Liver (tissue), 9 donors: ENCODE measurements around the gene SYNDIG1. TPM values are rescaled to one million over a fixed set of nuclear protein-coding genes. Genes with fewer than 3 reads are reported as not detected.

ENCODE experiments used
- DNase-seq: peaks from one replicate; pipeline ENCODE4 v3.0.0-alpha.2; 2017; ENCODE audit warnings: low spot score
- H3K27ac ChIP-seq, 2 donors: one replicate each; pipeline ENCODE4 v1.7.0; 2013; ENCODE audit warnings: inconsistent platforms in 2 of 2, low read length in 2 of 2, control low read depth in 1 of 2, low read depth in 1 of 2, mild to moderate bottlenecking in 1 of 2
- H3K27me3 ChIP-seq, 4 donors: one replicate each; pipeline versions ENCODE4 v1.6.1 to v1.7.0; 2013; ENCODE audit warnings: low read length in 3 of 4, inconsistent platforms in 1 of 4, mild to moderate bottlenecking in 1 of 4, moderate library complexity in 1 of 4; ENCODE audit not compliant: control insufficient read depth in 4 of 4, insufficient read depth in 4 of 4
- H3K36me3 ChIP-seq, 4 donors: one replicate each; pipeline versions ENCODE4 v1.6.1 to v1.7.0; 2013; ENCODE audit warnings: low read length in 3 of 4, mild to moderate bottlenecking in 3 of 4, low read depth in 1 of 4, moderate library complexity in 1 of 4; ENCODE audit not compliant: control insufficient read depth in 4 of 4, insufficient read depth in 3 of 4
- H3K4me1 ChIP-seq, 4 donors: one replicate each; pipeline versions ENCODE4 v1.6.1 to v1.7.0; 2013; ENCODE audit warnings: low read length in 3 of 4, mild to moderate bottlenecking in 3 of 4, moderate library complexity in 1 of 4; ENCODE audit not compliant: control insufficient read depth in 4 of 4, insufficient read depth in 4 of 4
- H3K4me3 ChIP-seq, 3 donors: one replicate each; pipeline versions ENCODE4 v1.6.1 to v1.7.0; 2013; ENCODE audit warnings: low read length in 3 of 3, control low read depth in 1 of 3, low read depth in 1 of 3, mild to moderate bottlenecking in 1 of 3
- H3K9ac ChIP-seq, 2 donors: one replicate each; pipeline ENCODE4 v1.7.0; 2013; ENCODE audit warnings: low read length in 2 of 2, mild to moderate bottlenecking in 2 of 2, moderate library complexity in 2 of 2, control low read depth in 1 of 2, low read depth in 1 of 2
- H3K9me3 ChIP-seq, 4 donors: one replicate each; pipeline versions ENCODE4 v1.6.1 to v1.7.0; 2013; ENCODE audit warnings: low read length in 3 of 4; ENCODE audit not compliant: control insufficient read depth in 4 of 4
- EGR1 ChIP-seq, 2 donors: IDR thresholded peaks; 2 replicates each; pipeline ENCODE4 v1.6.1; 2016 to 2018; ENCODE audit warnings: antibody characterized with exemption in 2 of 2, low read depth in 2 of 2
- FOXA1 ChIP-seq: IDR thresholded peaks from 2 replicates; pipeline ENCODE4 v1.6.1; 2016; ENCODE audit warnings: antibody characterized with exemption
- FOXA2 ChIP-seq: IDR thresholded peaks from 2 replicates; pipeline ENCODE4 v1.6.1; 2016; ENCODE audit warnings: antibody characterized with exemption
- GABPA ChIP-seq, 2 donors: IDR thresholded peaks in 1 of 2; conservative IDR thresholded peaks in 1 of 2; 2 replicates each; pipeline ENCODE4 v1.6.1; 2016; ENCODE audit warnings: antibody characterized with exemption in 2 of 2, mild to moderate bottlenecking in 1 of 2, moderate library complexity in 1 of 2
- HNF4A ChIP-seq, 2 donors: conservative IDR thresholded peaks; 2 replicates each; pipeline ENCODE4 v1.6.1; 2016; ENCODE audit warnings: antibody characterized with exemption in 2 of 2, mild to moderate bottlenecking in 2 of 2
- HNF4G ChIP-seq: IDR thresholded peaks from 2 replicates; pipeline ENCODE4 v1.6.1; 2016; ENCODE audit warnings: antibody characterized with exemption
- JUND ChIP-seq, 2 donors: IDR thresholded peaks; 2 replicates each; pipeline ENCODE4 v1.6.1; 2016; ENCODE audit warnings: antibody characterized with exemption in 2 of 2
- NR2F2 ChIP-seq: IDR thresholded peaks from 2 replicates; pipeline ENCODE4 v1.6.1; 2016; ENCODE audit warnings: antibody characterized with exemption
- RAD21 ChIP-seq, 2 donors: IDR thresholded peaks; 2 replicates each; pipeline ENCODE4 v1.6.1; 2016; ENCODE audit warnings: antibody characterized with exemption in 2 of 2, mild to moderate bottlenecking in 2 of 2
- RXRA ChIP-seq, 2 donors: IDR thresholded peaks; 2 replicates each; pipeline ENCODE4 v1.6.1; 2017 to 2018; ENCODE audit warnings: antibody characterized with exemption in 2 of 2, mild to moderate bottlenecking in 1 of 2
- SP1 ChIP-seq: IDR thresholded peaks from 2 replicates; pipeline ENCODE4 v1.6.1; 2018; ENCODE audit warnings: antibody characterized with exemption, mild to moderate bottlenecking
- TAF1 ChIP-seq: conservative IDR thresholded peaks from 2 replicates; pipeline ENCODE4 v1.6.1; 2016; ENCODE audit warnings: antibody characterized with exemption, mild to moderate bottlenecking
- YY1 ChIP-seq: IDR thresholded peaks from 2 replicates; pipeline ENCODE4 v1.6.1; 2016; ENCODE audit warnings: antibody characterized with exemption, mild to moderate bottlenecking
- WGBS: extraction: QIAGEN DNeasy Blood & Tissue Kit; methylation state at CpG from one replicate; pipeline ENCODE4 v1.1.7; 2013; 5-methylcytosine and 5-hydroxymethylcytosine counted together
- polyA plus RNA-seq, 2 donors: library from polyadenylated mRNA; stranded (reverse) in 1 of 2; unstranded in 1 of 2; fragments of 200-250 nt in 1 of 2; fragments of >200 nt in 1 of 2; fragmentation: Nextera tagmentation in 1 of 2; extraction: Ambion mirVana in 1 of 2; gene quantifications; one replicate each; pipeline versions ENCODE4 v1.2.1 to v1.2.3, GENCODE V29; 2013 to 2015
- total RNA-seq, 2 donors: library from RNA; depleted of rRNA; stranded (reverse); fragments of >200 nt; gene quantifications; one replicate each; pipeline ENCODE4 v1.2.3, GENCODE V29; 2014
- TF ChIP-seq, protein P1 (sequence below): IDR thresholded peaks from 2 replicates; pipeline ENCODE4 v1.6.1; 2016; ENCODE audit warnings: antibody characterized with exemption
- TF ChIP-seq, protein P2 (sequence below): fragments of 150-350 bp; IDR thresholded peaks from 2 replicates; pipeline ENCODE4 v1.5.1; 2017; ENCODE audit warnings: improper control_type of control experiment, low read depth, low read length; ENCODE audit not compliant: missing input control
- TF ChIP-seq, protein P3 (sequence below): IDR thresholded peaks from 2 replicates; pipeline ENCODE4 v1.6.1; 2016; ENCODE audit warnings: antibody characterized with exemption
- TF ChIP-seq, protein P4 (sequence below): IDR thresholded peaks from 2 replicates; pipeline ENCODE4 v1.6.1; 2016; ENCODE audit warnings: antibody characterized with exemption, mild to moderate bottlenecking
- donor health status: healthy.
- donor health status: healthy.
- donor health status: healthy.
- donor health status: healthy.
- donor health status: healthy.

The SYNDIG1 gene
- total and polyA plus RNA-seq, 4 donors = 0.05 to 0.08 TPM; not detected in 2

DNA sequence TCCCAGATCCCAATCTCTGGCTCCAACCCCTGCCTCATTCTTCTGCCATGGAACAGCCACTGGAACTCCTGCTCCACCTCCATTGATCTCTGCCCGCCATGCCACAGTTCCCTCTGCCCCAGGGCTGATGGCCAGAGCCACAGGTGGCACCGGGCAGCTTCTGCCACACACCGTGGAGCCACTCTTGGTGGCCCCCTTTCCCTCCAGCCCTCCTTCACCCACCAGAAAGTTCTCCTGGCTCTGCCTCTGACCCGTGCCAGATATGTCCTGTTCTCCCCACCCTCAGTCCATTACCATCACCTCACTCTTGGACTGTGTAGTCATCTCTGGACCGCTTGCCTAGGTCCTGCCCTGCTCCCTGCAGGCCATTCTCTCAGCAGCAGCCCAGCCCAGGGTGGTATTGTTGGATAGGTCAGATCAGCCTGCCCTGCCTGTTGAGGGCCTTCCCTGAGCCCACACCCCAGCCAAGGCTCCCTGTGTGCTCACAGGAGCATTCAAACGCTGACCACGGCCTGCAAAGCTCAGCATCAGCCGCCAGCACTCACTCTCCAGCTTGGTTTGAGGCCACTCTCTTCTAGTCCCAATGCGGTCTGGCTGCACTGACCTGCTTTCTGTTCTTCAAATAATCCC, 16.8 kb upstream of the SYNDIG1 start:
- Histone ChIP-seq H3K4me3 (no peak overlapping the region), H3K27ac (no peak overlapping the region), H3K4me1 (no peaks in the 10 kb centered on the region), H3K9me3 (no peaks in the 10 kb centered on the region), H3K36me3 (no peaks in the 10 kb centered on the region), H3K27me3 (peaks cover 0 to 3% (median 0%) of the 10 kb centered on the region in 4 donors), H3K9ac (no peak overlapping the region)
- WGBS = 79% methylated on average over 9 of the region's 9 CpGs
- DNase-seq = no peak
- TF ChIP-seq RXRA (IDR thresholded peaks at IDR 0.05) = no peak
- no peak for TF ChIP-seq JUND (IDR thresholded peaks at IDR 0.05)
- TF ChIP-seq HNF4G = no peak
- no peak for TF ChIP-seq SP1
- TF ChIP-seq, protein P1, sequence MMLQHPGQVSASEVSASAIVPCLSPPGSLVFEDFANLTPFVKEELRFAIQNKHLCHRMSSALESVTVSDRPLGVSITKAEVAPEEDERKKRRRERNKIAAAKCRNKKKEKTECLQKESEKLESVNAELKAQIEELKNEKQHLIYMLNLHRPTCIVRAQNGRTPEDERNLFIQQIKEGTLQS = no peak
- TF ChIP-seq, protein P2, sequence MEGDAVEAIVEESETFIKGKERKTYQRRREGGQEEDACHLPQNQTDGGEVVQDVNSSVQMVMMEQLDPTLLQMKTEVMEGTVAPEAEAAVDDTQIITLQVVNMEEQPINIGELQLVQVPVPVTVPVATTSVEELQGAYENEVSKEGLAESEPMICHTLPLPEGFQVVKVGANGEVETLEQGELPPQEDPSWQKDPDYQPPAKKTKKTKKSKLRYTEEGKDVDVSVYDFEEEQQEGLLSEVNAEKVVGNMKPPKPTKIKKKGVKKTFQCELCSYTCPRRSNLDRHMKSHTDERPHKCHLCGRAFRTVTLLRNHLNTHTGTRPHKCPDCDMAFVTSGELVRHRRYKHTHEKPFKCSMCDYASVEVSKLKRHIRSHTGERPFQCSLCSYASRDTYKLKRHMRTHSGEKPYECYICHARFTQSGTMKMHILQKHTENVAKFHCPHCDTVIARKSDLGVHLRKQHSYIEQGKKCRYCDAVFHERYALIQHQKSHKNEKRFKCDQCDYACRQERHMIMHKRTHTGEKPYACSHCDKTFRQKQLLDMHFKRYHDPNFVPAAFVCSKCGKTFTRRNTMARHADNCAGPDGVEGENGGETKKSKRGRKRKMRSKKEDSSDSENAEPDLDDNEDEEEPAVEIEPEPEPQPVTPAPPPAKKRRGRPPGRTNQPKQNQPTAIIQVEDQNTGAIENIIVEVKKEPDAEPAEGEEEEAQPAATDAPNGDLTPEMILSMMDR = no peak
- no peak for TF ChIP-seq HNF4A (conservative IDR thresholded peaks at IDR 0.05)
- no peak for TF ChIP-seq EGR1 (IDR thresholded peaks at IDR 0.05; ENCODE audit: low read depth in 2 of 2)
- TF ChIP-seq NR2F2 = no peak
- TF ChIP-seq FOXA1 = no peak
- TF ChIP-seq GABPA (IDR thresholded peaks at IDR 0.05 in 1 of 2, conservative IDR thresholded peaks at IDR 0.05 in 1 of 2) = no peak
- TF ChIP-seq YY1 = no peak
- no peak for TF ChIP-seq TAF1
- TF ChIP-seq, protein P3, sequence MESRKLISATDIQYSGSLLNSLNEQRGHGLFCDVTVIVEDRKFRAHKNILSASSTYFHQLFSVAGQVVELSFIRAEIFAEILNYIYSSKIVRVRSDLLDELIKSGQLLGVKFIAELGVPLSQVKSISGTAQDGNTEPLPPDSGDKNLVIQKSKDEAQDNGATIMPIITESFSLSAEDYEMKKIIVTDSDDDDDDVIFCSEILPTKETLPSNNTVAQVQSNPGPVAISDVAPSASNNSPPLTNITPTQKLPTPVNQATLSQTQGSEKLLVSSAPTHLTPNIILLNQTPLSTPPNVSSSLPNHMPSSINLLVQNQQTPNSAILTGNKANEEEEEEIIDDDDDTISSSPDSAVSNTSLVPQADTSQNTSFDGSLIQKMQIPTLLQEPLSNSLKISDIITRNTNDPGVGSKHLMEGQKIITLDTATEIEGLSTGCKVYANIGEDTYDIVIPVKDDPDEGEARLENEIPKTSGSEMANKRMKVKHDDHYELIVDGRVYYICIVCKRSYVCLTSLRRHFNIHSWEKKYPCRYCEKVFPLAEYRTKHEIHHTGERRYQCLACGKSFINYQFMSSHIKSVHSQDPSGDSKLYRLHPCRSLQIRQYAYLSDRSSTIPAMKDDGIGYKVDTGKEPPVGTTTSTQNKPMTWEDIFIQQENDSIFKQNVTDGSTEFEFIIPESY = no peak
- no peak for TF ChIP-seq FOXA2

DNA sequence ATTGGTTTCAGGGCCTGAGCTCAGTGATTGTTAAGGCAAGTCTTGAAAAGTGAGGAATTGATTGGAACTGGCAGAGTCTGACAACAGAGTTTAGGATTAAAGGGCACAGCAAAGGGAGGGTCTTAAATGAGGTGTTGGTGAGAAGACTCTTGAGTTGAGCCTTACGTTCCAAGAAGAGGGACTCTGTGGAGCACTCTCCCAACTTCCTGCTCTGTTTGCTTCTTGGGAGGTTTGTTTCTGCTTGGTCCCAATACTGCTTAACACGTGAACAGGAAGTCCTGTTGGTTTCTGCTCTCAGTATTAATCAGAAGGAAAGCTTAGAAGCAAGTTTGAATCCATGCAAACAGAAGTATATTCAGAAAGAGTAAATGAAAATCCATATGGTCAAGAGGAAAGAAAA, 15.6 kb upstream of the SYNDIG1 start:
- 45% methylated on average over 2 of the region's 2 CpGs for WGBS
- Histone ChIP-seq H3K9me3 (no peaks in the 10 kb centered on the region), H3K4me1 (no peaks in the 10 kb centered on the region), H3K27me3 (peaks cover 0 to 7% (median 0%) of the 10 kb centered on the region in 4 donors), H3K36me3 (no peaks in the 10 kb centered on the region), H3K9ac (no peak overlapping the region), H3K4me3 (no peak overlapping the region), H3K27ac (no peak overlapping the region)
- TF ChIP-seq, protein P4, sequence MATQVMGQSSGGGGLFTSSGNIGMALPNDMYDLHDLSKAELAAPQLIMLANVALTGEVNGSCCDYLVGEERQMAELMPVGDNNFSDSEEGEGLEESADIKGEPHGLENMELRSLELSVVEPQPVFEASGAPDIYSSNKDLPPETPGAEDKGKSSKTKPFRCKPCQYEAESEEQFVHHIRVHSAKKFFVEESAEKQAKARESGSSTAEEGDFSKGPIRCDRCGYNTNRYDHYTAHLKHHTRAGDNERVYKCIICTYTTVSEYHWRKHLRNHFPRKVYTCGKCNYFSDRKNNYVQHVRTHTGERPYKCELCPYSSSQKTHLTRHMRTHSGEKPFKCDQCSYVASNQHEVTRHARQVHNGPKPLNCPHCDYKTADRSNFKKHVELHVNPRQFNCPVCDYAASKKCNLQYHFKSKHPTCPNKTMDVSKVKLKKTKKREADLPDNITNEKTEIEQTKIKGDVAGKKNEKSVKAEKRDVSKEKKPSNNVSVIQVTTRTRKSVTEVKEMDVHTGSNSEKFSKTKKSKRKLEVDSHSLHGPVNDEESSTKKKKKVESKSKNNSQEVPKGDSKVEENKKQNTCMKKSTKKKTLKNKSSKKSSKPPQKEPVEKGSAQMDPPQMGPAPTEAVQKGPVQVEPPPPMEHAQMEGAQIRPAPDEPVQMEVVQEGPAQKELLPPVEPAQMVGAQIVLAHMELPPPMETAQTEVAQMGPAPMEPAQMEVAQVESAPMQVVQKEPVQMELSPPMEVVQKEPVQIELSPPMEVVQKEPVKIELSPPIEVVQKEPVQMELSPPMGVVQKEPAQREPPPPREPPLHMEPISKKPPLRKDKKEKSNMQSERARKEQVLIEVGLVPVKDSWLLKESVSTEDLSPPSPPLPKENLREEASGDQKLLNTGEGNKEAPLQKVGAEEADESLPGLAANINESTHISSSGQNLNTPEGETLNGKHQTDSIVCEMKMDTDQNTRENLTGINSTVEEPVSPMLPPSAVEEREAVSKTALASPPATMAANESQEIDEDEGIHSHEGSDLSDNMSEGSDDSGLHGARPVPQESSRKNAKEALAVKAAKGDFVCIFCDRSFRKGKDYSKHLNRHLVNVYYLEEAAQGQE = no peak
- TF ChIP-seq TAF1 (no peak), EGR1 (IDR thresholded peaks at IDR 0.05; ENCODE audit: low read depth in 2 of 2) (no peak), YY1 (no peak), RXRA (IDR thresholded peaks at IDR 0.05) (no peak), HNF4A (conservative IDR thresholded peaks at IDR 0.05) (no peak), FOXA2 (no peak), GABPA (IDR thresholded peaks at IDR 0.05 in 1 of 2, conservative IDR thresholded peaks at IDR 0.05 in 1 of 2) (no peak), RAD21 (IDR thresholded peaks at IDR 0.05) (no peak)
- TF ChIP-seq, protein P3 = no peak
- TF ChIP-seq, protein P2 = no peak
- DNase-seq = no peak
